ENCODE results near the gene KAZN.

The KAZN gene

GRCh38 chr1:14615549-14616218, 17.2 kb downstream of the KAZN start:
- no peak for DNase-seq

DNA sequence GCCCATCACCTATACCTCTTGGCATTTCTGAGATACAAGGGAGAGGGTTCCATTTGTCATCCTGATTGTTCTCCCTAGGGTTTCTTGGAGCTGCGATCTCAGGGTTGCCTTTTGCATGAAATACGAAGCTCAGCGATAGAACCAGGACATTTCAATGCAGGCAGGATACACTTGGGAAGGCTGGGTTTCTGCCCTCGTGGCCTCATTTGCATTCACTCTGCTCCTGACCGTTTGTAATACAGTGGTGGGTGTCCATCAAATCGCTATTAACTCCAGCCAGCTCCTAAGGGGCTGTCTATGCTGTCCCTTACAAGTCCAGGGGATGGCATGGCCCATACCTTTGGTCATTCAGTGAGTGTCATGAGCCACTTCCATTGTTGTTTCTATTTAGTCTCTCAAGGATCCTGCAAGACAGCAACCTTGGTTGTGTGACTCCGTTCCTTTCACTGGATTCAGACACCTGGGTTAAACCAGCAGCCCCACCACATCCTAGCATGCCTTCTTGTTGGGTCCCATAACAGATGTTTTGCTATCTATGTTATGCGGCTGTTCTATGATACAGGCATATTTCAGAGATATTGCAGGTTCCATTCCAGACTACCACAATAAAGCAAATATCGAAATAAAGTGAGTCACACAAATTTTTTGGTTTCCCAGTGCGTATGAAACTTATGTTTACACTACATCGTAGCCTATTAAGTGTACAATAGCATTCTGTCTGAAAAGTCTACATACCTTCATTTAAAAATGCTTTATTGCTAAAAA, 18.3 kb downstream of the KAZN start:
- DNase-seq = no peak

DNA sequence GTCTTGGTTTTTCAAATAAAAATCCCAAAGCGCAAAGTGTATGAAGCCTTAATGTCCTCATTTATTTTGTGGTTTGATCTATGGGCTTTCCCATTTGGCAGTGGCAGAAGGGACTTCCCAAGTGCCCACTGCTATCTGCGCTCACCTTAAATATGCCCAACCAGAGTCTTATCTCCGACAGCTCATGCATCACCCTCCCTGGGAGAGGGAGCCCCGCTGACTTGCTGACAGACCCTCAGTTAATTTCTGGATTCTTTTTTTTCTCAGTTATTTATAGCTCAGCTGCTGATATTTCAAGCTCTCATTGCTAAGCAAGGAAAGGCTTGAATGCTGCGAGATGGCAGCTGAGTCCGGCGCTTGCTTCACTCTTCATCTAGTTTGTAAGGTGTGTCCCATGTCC, 19.3 kb downstream of the KAZN start:
- no peak for DNase-seq

- DNase-seq = no peak
These were observed 22.5 kb downstream of the KAZN start for GRCh38 chr1:14620941-14621340.

DNA sequence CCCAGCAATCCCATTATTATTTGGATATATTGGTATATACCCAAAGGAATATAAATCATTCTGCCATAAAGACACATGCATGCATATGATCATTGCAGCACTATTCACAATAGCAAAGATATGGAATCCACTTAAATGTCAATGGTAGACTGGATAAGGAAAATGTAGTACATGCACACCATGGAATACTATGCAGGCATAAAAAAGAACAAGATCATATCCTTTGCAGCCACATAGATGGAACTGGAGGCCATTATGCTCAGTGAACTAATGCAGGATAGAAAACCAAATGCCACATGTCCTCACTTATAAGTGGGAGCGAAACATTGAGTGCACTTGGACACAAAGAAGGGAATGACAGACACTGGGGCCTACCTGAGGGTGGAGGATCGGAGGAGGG, 24.6 kb downstream of the KAZN start:
- no peak for DNase-seq

- DNase-seq = no peak
These were observed 26.5 kb downstream of the KAZN start for GRCh38 chr1:14624941-14625340.

DNA sequence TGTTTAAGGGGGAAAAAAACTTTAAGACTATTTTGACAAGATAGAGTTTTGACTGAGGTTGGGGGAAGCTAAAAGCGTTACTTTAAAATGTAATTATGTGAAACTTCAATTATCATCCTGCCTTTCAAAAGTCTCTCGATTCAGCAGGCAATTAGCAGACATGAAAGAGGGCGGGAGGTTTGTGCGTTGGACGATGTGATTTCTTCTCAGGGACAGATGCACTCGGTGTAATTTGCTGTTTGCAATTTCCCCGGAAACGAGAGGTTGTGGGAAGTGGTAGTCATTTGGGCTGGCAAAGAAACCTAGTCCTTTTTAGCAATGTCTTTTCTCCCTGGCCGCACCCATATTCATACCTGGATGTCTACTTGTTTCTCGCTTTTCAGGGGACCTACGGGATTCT, 27.1 kb downstream of the KAZN start:
- DNase-seq = no peak

GRCh38 chr1:14625996-14626395, 27.5 kb downstream of the KAZN start:
- DNase-seq = no peak

DNA sequence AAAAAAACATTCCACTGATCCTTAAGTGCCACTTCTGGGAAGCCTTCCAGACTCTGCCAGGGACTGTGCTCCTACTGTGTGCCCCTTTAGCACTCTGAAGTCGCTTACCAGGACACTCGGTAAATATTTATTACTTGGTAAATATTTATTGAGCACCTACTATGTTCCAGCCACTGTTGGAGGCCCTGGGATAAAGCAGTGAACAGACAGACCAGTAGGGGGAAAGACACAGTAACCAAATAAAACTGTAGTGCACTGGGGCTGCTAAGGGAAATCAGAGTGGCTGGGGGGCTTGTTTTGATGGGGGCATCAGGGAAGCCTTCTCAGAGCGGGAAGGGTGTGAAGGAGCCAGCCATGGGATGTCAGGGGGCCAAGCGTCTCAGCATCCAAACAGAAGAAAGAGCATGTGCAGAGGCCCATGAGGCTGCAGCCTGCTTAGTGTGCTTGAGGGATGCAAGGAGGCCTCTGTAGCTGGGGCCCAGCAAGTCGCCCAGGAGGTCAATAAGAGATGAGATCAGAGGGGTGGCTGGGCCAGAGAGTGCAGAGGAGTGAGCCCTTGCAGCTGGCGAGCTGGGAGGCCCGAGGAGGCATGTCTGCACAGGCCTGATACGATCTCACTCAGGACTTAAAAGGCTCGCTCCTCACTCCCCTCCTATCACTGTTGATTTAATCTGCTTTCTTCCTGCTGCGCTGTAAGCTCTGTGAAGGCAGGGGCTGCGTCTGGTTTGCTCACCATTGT, 28.6 kb downstream of the KAZN start:
- DNase-seq = no peak

DNA sequence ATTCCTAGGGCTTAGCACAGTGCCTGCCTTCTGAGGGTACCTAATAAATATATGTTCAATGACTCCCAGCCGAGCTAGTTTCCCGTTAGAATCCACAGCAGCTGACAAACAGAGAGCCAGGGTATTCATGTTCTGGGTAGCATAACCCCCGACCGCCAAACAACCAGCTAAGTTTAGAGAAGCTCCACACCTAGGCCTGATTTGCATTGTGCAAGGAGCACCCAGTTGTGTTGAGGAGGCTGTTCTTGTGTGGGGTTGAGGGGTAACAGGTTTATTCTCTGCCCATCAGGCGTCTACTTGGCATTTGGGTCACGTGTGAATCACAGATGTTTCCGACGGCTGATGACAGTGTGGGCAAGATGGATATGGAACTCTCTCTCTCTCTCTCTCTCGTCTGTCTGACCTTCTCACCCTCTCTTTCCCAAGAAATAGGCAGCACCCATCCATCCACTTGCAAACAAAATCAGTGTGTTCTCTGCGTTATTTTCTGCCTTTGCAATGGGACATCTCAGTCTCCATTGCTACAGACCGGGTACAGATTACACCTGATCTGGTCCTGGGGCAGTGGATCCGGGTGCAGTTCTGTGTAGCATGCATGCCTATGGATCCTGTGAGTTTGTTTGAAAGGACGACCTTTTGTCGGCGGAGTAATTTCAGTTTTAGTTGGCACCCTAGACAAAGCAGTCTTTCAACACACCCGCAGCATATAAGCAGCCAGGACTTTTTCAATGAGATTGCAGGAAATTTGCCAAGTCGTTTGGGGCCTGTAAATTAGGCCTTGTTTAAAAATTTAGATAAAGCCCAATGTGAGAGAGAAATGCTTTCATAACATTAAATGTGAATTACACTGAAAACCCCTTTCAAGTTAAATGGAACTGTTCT, 29.4 kb downstream of the KAZN start:
- DNase-seq = no peak

DNA sequence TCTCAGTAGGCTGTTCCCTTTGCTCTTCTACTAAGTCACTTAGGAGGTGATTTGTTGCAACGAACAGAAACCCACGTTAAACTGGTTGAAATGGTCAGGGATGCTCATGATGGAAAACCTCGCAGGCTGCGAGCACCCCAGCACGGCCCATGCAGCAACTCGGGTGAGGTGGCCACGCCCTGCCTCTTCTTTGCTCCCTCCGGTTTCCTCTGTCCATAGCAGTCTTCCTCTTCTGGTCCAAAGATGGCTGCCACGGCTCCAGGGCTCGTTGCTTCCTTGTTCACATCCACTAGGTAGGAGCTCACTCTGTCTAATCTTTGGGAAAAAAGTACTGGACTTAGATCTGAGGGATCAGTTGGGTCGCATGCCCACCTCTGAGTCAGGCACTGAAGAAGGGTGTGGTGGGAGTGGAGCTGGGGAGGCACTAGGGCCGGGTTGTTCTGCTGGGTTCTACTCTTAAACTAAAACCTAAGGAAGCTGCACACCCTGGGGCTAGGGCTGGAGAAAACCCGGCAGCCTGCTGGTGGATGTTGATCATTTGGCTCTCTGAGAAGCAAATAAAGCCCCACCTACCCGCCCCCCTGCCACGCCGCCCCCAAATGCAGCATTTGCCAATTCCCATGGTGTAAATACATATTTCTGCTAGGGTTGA, 31.0 kb downstream of the KAZN start:
- DNase-seq = no peak

DNA sequence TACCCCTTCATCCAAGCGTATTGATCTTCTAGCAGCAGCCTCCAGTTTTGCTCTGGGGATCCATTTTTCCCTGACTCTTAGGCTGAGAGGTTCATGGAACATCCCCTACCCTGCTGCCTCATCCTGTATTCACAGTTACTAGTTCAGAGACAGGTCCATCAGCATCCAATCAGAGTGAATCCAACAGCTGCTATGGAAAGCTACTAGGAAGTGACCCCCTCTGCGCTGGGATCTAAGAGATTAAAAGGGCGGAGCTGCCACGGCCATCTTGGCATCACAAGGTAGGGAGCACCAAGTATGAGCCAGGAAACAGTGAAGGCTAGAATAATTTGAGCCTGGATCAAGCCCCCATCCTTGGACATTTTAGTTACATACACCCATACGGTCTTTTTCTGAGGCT, 32.5 kb downstream of the KAZN start:
- peak; percentile 31 for DNase-seq

GRCh38 chr1:14631421-14631820, 32.9 kb downstream of the KAZN start:
- DNase-seq = peak; percentile 21

GRCh38 chr1:14634486-14634885, 36.0 kb downstream of the KAZN start:
- DNase-seq = no peak

GRCh38 chr1:14635421-14635820, 36.9 kb downstream of the KAZN start:
- no peak for DNase-seq

DNA sequence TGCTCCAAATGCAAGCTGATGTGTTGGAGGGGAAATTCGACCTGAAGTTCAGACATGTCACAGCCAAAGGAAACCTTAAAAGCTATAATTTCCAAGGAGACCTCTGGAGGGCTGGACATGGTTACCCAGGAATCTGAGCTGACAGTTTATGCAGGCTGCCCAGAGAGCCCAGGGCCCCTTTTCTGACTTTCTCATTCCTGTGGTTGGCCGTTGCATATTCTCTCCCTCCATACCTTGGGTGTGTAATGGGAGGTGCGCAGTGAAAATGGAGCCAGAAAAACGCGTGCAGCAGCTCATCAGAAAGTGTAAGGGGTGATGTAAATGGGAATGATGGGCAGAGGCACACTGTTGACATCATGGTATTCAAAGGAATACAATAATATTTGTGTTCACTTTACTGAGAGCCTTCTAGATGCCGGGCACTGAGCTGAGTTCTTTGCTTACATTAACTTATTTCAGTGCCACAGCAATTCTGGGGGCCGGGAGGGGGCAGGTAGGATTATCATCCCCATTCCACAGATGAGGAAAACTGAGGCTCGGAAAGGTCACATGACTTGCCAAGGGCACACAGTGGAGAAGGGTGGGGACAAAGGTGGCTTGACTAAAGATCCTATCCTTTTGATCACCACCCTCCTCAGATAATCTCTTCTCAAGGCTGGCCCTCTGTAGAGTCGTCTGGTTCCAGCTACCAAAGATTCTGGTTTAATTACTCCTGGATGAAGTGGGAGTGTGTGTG, 38.6 kb downstream of the KAZN start:
- DNase-seq = no peak

GRCh38 chr1:14639291-14640050, 41.0 kb downstream of the KAZN start:
- DNase-seq = peak; percentile 10

- DNase-seq = no peak
These were observed 44.2 kb downstream of the KAZN start for GRCh38 chr1:14642712-14643111.

DNA sequence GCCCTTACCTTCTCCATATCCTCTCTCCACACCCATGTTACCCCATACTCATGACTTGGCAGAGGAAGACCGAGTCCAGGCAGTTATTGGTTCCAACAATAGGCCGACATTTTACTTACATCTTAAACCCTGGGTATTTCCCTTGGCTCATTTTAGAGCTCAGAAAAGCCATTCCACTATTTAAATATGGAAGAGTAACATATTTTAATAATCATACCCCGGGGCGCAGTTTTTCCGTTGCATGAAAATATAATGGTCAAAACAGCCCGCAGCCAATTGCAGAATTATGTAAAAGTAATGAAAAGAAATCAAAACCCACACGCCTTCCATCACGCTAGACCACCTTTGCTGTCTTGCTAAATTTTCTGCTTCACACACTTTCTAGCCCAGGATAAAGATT, 48.5 kb downstream of the KAZN start:
- no peak for DNase-seq

- DNase-seq = no peak
These were observed 49.3 kb downstream of the KAZN start for GRCh38 chr1:14647777-14648176.

DNA sequence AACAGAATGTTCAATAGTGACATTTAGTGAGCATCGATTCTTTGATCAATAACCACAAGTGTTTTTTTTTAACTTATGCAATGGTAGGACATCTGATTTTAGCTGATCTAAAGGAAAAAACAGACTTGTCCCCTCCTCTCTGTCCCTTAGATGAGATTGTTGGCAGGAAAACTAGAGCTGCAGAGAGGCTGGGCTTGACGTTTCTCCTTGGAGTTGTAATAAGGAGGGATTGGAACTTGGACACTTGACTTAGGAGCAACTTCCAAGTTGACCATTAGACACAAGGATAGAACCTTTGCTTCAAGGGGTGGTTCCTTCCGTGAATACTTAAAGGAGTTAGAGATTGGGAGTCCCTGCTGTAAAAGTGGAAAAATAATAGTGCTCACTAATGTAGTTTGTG, 49.9 kb downstream of the KAZN start:
- DNase-seq = no peak

Measured in NCI-H82 (cell line).